AG09309 (cell line): ENCODE measurements around the gene LARGE2.

ENCODE experiments used
- DNase-seq: peaks from one replicate; pipeline ENCODE4 v3.0.0-alpha.2; 2010; ENCODE audit warnings: low read depth
- H3K4me3 ChIP-seq: 2 replicates; pipeline ENCODE4 v1.5.1; 2011; ENCODE audit warnings: mild to moderate bottlenecking, low read depth, low read length, moderate library complexity; ENCODE audit not compliant: control insufficient read depth
- TF ChIP-seq, protein P1 (sequence below): IDR thresholded peaks from 2 replicates; pipeline ENCODE4 v1.5.1; 2011; ENCODE audit warnings: mild to moderate bottlenecking, low read depth, low read length, inconsistent platforms; ENCODE audit not compliant: insufficient read depth, control insufficient read depth; ENCODE audit errors: missing control alignments

The LARGE2 gene

GRCh38 chr11:45881708-45882368 lies 40.6 kb upstream of the LARGE2 start:
- H3K4me3 ChIP-seq = no peak overlapping the region
- TF ChIP-seq, protein P1, sequence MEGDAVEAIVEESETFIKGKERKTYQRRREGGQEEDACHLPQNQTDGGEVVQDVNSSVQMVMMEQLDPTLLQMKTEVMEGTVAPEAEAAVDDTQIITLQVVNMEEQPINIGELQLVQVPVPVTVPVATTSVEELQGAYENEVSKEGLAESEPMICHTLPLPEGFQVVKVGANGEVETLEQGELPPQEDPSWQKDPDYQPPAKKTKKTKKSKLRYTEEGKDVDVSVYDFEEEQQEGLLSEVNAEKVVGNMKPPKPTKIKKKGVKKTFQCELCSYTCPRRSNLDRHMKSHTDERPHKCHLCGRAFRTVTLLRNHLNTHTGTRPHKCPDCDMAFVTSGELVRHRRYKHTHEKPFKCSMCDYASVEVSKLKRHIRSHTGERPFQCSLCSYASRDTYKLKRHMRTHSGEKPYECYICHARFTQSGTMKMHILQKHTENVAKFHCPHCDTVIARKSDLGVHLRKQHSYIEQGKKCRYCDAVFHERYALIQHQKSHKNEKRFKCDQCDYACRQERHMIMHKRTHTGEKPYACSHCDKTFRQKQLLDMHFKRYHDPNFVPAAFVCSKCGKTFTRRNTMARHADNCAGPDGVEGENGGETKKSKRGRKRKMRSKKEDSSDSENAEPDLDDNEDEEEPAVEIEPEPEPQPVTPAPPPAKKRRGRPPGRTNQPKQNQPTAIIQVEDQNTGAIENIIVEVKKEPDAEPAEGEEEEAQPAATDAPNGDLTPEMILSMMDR = no peak
- no peak for DNase-seq

DNA sequence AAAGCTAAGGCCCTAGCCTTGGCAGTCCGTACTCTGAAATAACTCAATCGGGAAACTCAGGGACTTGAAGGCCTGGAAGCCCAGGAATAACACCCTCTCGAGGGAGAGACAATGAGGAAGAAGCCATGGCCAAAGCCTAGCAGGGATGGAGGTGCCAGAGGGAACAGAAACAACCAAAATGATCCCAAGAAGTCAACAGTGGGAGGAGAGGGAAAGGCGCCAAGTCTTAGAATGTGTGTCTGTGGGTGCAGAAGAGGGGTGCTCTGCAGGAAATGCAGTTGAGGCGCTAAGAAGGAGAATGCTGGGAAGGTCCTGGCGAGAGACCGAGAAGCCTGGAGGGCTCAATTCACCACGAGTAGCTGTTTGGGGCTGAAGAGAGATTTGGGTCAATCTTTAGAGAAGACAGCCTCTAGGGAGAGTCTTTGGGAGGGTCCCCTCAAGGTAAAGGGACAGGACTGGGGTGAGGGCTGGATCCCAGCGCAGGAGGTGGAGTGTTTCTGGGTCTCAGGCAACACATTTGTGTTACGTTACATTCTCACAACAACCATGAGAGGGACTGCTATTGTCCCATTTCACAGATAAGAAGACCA lies 37.8 kb upstream of the LARGE2 start:
- TF ChIP-seq, protein P1 = no peak
- no peak overlapping the region for H3K4me3 ChIP-seq
- no peak for DNase-seq

GRCh38 chr11:45885274-45885920 lies 37.1 kb upstream of the LARGE2 start, which contains the start of gene MAPK8IP1:
Gene MAPK8IP1, plus strand, starts transcription at chr11:45885651. Its CDS starts 170 bp downstream, at chr11:45885821.
- H3K4me3 ChIP-seq = peak within 1 kb of the TSS; percentile 30
- TF ChIP-seq, protein P1 = no peak
- DNase-seq = no peak

- TF ChIP-seq, protein P1 = no peak
- H3K4me3 ChIP-seq = peak overlapping the region; percentile 30
- DNase-seq = no peak
Measured at GRCh38 chr11:45885921-45886721, 36.3 kb upstream of the LARGE2 start.

DNA sequence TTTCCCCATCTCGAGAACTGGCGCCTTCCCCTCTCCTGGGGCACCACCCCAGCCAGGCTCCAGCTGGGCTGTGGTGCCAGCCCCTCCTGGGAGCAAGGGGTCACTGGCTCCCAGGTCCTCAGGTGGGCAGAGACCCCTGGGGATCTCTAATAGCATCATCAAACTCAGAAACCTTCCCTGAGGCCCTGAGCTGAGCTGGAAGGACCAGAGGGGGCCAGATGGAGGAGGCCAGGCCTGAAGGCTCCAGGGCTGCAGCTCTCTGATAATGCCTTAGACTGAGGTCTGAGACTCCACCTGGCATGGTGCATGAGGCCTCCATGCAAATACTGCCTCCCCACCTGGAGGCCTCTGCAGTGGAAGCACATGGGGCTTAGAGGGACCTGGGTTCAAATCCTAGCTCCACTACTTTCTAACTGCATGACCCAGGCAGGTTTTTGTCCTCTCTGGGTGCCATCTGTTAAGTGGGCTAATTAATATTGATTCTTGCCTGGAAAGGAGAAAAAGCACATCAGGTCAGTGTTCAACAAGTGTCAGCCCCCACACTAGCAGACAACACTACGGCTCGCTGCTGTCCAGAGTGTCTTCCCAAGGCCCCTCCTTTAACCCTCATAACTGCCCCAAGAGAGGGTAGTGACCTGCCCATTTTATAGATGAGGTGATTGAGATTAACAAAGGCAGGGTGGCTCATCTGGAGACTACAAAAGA lies 35.5 kb upstream of the LARGE2 start:
- no peak for DNase-seq
- H3K4me3 ChIP-seq = no peak overlapping the region
- TF ChIP-seq, protein P1 = no peak

DNA sequence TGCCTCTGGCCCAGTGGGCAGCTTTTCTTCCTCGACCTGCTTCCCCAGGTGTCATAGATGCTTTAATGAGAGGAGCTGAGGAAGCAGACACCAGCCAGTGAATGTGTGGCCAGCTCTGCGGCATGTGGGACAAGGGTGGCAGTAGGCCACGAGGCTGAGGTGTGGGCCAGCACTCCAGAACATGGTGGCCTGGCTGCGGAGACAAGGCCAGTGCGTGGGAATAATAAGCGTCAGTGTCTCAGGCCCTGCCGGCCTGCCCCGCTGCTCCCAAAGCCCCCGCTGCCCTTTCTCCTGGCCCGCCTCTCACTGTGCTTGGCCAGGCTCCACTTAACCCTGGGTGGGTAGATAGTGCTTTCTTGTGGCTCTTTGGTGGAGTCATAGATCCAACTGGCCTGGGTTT lies 34.9 kb upstream of the LARGE2 start:
- DNase-seq = no peak
- no peak overlapping the region for H3K4me3 ChIP-seq
- TF ChIP-seq, protein P1 = no peak
